ENCODE results near the gene NDST1.

Gene NDST1

DNA sequence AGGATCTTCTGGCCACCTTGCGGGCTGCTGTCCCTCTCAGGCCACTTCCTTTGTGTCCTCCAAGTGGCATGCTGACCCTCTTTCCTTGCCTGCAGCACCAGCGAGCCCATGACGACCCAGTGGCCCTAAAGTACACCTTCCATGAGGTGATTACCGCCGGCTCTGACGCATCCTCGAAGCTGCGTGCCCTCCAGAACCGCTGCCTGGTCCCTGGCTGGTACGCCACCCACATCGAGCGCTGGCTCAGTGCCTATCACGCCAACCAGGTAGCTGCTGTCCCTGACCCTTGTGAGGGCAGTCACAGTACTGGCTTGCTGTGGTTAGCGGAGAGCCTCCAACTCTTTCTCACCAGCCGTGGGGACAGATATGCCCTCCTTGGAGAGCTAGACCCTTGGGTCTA is 40.2 kb downstream of the NDST1 start:
- Histone ChIP-seq H3K4me1 (peaks cover 0 to 21% (median 9%) of the 10 kb centered on the region in 4 donors), H3K9me3 (no peaks in the 10 kb centered on the region), H3K27ac (no peak overlapping the region), H3K27me3 (no peaks in the 10 kb centered on the region), H3K4me3 (no peak overlapping the region), H3K36me3 (peaks cover 68 to 99% (median 74%) of the 10 kb centered on the region in 3 donors)
- TF ChIP-seq, protein P1, sequence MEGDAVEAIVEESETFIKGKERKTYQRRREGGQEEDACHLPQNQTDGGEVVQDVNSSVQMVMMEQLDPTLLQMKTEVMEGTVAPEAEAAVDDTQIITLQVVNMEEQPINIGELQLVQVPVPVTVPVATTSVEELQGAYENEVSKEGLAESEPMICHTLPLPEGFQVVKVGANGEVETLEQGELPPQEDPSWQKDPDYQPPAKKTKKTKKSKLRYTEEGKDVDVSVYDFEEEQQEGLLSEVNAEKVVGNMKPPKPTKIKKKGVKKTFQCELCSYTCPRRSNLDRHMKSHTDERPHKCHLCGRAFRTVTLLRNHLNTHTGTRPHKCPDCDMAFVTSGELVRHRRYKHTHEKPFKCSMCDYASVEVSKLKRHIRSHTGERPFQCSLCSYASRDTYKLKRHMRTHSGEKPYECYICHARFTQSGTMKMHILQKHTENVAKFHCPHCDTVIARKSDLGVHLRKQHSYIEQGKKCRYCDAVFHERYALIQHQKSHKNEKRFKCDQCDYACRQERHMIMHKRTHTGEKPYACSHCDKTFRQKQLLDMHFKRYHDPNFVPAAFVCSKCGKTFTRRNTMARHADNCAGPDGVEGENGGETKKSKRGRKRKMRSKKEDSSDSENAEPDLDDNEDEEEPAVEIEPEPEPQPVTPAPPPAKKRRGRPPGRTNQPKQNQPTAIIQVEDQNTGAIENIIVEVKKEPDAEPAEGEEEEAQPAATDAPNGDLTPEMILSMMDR (IDR thresholded peaks at IDR 0.05), result no peak
- no peak for DNase-seq
- intact Hi-C loops (cut with DNase I; ENCODE audit: low total_unique reads), result no loop called here

DNA sequence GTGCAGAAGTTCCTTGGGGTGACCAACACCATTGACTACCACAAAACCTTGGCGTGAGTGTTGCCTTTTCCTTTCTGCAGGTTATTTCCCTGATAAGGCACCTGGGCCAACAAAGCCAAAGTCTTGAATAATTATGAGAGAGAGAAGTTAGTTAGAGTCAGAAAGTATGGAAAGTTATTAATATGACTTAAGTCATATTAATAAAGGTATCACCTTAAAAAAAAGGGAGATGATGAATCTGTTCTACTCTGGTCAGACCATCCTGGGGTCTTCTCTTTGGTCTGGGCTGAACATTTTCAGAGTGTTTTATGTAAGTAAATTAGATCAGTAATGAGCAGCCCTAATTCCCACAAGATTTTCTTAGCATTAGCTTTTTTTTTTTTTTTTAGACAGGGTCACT is 41.8 kb downstream of the NDST1 start:
- intact Hi-C loops (cut with DNase I; ENCODE audit: low total_unique reads), result no loop called here
- H3K9me3 ChIP-seq, result no peaks in the 10 kb centered on the region
- no peaks in the 10 kb centered on the region for H3K27me3 ChIP-seq
- peaks cover 75 to 100% (median 85%) of the 10 kb centered on the region in 3 donors for H3K36me3 ChIP-seq
- no peak overlapping the region for H3K27ac ChIP-seq
- no peak for DNase-seq
- H3K4me1 ChIP-seq, result peaks cover 0 to 18% (median 7%) of the 10 kb centered on the region in 4 donors
- TF ChIP-seq, protein P1 (IDR thresholded peaks at IDR 0.05), result no peak
- H3K4me3 ChIP-seq, result no peak overlapping the region

DNA sequence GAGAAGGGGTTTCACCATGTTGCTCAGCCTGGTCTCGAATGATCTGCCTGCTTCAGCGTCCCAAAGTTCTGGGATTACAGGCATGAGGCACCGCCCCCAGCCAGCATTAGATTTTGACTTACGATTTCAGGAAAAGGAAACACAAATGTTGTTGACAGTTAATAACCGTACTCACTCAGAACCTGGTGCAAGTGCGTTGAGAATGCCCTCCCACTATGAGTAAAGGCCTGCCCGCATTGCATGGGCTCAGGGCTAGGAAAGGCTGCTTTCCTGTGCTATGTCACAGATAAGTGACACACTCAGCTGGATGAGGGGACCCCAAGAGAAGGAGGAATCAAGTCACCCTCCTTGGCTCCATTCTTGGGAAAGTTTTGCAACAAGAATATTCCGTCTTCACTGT is 42.4 kb downstream of the NDST1 start:
- TF ChIP-seq, protein P1 (IDR thresholded peaks at IDR 0.05), result no peak
- H3K27me3 ChIP-seq, result no peaks in the 10 kb centered on the region
- no peaks in the 10 kb centered on the region for H3K9me3 ChIP-seq
- H3K27ac ChIP-seq, result no peak overlapping the region
- DNase-seq, result no peak
- intact Hi-C loops (cut with DNase I; ENCODE audit: low total_unique reads), result no loop called here
- H3K4me1 ChIP-seq, result peaks cover 0 to 16% (median 5%) of the 10 kb centered on the region in 4 donors
- no peak overlapping the region for H3K4me3 ChIP-seq
- peaks cover 72 to 100% (median 86%) of the 10 kb centered on the region in 3 donors for H3K36me3 ChIP-seq

DNA sequence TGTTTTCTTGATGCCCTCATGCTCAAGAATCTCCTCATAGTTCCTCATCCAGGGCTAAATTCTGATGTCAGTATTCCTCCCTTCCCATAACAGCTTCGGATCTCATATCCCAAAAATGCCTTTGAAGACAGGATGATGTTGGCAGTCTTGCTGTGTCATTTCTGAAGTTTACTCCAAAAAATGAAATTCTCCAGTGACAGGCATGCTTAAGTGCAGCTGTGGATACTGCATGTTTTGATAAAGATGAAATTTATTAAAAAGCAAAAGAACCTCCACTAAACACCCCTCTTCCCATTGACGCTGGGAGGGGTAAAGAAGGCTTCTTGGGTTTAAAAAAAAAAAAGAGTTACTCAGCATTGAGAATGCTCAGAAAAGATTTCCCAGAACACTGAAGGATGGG is 43.1 kb downstream of the NDST1 start:
- intact Hi-C loops (cut with DNase I; ENCODE audit: low total_unique reads), result no loop called here
- Histone ChIP-seq H3K27me3 (no peaks in the 10 kb centered on the region), H3K9me3 (no peaks in the 10 kb centered on the region), H3K36me3 (peaks cover 67 to 100% (median 82%) of the 10 kb centered on the region in 3 donors), H3K27ac (no peak overlapping the region), H3K4me1 (peaks cover 0 to 8% (median 4%) of the 10 kb centered on the region in 4 donors), H3K4me3 (no peak overlapping the region)
- no peak for DNase-seq
- TF ChIP-seq, protein P1 (IDR thresholded peaks at IDR 0.05), result no peak

DNA sequence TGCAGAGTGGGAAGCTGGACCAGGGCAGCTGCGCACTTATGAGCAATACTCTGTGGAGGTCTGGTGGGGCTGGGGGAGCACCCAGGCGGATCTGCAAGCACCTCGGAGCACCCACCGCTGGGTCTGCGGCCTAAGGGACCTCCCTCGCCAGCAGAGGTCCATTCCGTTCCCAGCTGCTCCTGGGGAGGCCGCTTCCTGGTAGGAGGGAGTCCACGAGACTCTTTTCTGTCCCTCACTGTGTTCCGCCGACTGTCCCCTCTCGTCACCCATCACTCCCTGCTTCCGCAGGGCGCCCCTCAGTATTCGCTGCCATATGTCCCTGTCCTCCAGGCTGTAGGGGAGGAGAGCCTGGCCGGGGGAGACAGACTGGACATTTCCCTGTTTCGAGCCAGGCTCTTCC is 45.5 kb downstream of the NDST1 start:
- intact Hi-C loops (cut with DNase I; ENCODE audit: low total_unique reads), result no loop called here
- peaks cover 0 to 14% (median 6%) of the 10 kb centered on the region in 4 donors for H3K4me1 ChIP-seq
- DNase-seq, result no peak
- H3K27me3 ChIP-seq, result no peaks in the 10 kb centered on the region
- peaks cover 59 to 92% (median 63%) of the 10 kb centered on the region in 3 donors for H3K36me3 ChIP-seq
- TF ChIP-seq, protein P1 (IDR thresholded peaks at IDR 0.05), result no peak
- no peak overlapping the region for H3K27ac ChIP-seq
- no peak overlapping the region for H3K4me3 ChIP-seq
- H3K9me3 ChIP-seq, result no peaks in the 10 kb centered on the region

DNA sequence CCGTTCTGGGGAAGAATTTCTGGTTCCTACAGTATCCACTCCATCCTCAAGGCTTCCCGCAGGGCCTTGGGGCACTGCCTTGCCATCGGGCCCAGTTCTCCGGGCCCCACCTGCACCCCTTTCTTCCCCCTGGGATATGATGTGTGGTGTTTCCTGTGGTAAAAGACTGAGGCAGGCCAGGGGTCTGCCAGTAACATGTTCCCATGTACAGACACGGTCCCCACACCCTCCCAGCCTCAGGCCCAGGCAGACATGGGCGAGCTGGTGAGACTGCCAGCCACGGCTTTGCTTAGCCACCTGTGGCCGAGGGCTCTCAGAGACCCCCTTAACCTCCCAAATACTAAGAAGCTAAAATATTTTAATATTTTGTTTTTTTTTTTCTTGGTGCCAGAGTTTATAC is 46.0 kb downstream of the NDST1 start:
- Histone ChIP-seq H3K4me3 (no peak overlapping the region), H3K27me3 (no peaks in the 10 kb centered on the region), H3K9me3 (no peaks in the 10 kb centered on the region), H3K36me3 (peaks cover 54 to 87% (median 58%) of the 10 kb centered on the region in 3 donors), H3K27ac (no peak overlapping the region), H3K4me1 (peaks cover 0 to 14% (median 6%) of the 10 kb centered on the region in 4 donors)
- intact Hi-C loops (cut with DNase I; ENCODE audit: low total_unique reads), result no loop called here
- DNase-seq, result no peak
- TF ChIP-seq, protein P1 (IDR thresholded peaks at IDR 0.05), result no peak

All from tibial artery (tissue), 4 donors.